DMS114 treated with DMSO at 0.1 percent for 48 hours (cell line): ENCODE measurements around the gene TSHZ1.

ENCODE experiments used
- DNase-seq: peaks from one replicate; lab custom pipeline; 2025; ENCODE audit not compliant: unreplicated experiment; lab: John Stamatoyannopoulos, UW

TSHZ1 gene

GRCh38 chr18:75220551-75221355, 10.2 kb downstream of the TSHZ1 start:
- no peak for DNase-seq

GRCh38 chr18:75221397-75221796, 10.8 kb downstream of the TSHZ1 start:
- no peak for DNase-seq

GRCh38 chr18:75221897-75222296, 11.3 kb downstream of the TSHZ1 start:
- DNase-seq: no peak

GRCh38 chr18:75222407-75222806, 11.8 kb downstream of the TSHZ1 start:
- no peak for DNase-seq

GRCh38 chr18:75223687-75224347, 13.2 kb downstream of the TSHZ1 start:
- DNase-seq: no peak

- no peak for DNase-seq
These were observed 15.8 kb downstream of the TSHZ1 start for GRCh38 chr18:75226286-75226955.

- no peak for DNase-seq
These were observed 16.3 kb downstream of the TSHZ1 start for GRCh38 chr18:75226956-75227316.

GRCh38 chr18:75227535-75228296, 17.1 kb downstream of the TSHZ1 start:
- DNase-seq: no peak

GRCh38 chr18:75228967-75229366, 18.4 kb downstream of the TSHZ1 start:
- DNase-seq: no peak

GRCh38 chr18:75229437-75229836, 18.8 kb downstream of the TSHZ1 start:
- no peak for DNase-seq

- DNase-seq: no peak
These were observed 19.8 kb downstream of the TSHZ1 start for GRCh38 chr18:75230163-75231052.

- DNase-seq: no peak
These were observed 20.4 kb downstream of the TSHZ1 start for GRCh38 chr18:75231053-75231406.

GRCh38 chr18:75234901-75235300, 24.3 kb downstream of the TSHZ1 start:
- no peak for DNase-seq

GRCh38 chr18:75235896-75236295, 25.3 kb downstream of the TSHZ1 start:
- no peak for DNase-seq

- no peak for DNase-seq
These were observed 27.5 kb downstream of the TSHZ1 start for GRCh38 chr18:75238100-75238499.

GRCh38 chr18:75238786-75239185, 28.2 kb downstream of the TSHZ1 start:
- DNase-seq: no peak

GRCh38 chr18:75240433-75240832, 29.8 kb downstream of the TSHZ1 start:
- no peak for DNase-seq

GRCh38 chr18:75241705-75242104, 31.1 kb downstream of the TSHZ1 start:
- DNase-seq: no peak

GRCh38 chr18:75244351-75245313, 34.0 kb downstream of the TSHZ1 start:
- no peak for DNase-seq
